Activated CD4-positive, CD25-positive, alpha-beta regulatory T cell treated with anti-CD3 and anti-CD28 coated beads, Interleukin-2, amount 50 U/mL, for 72 hours (primary cell): ENCODE results near the gene CHIT1.
"Not testable (repeated sequence)": the region's sequence is repeated elsewhere in the genome, so short reads cannot be mapped to it uniquely, and the experiment has no call there.

ENCODE experiments used
- DNase-seq: peaks from one replicate; pipeline ENCODE4 v3.0.0; 2021

CHIT1 gene

GRCh38 chr1:203264052-203264501, 34.6 kb upstream of the CHIT1 start:
- no peak for DNase-seq

GRCh38 chr1:203263496-203263895, 34.0 kb upstream of the CHIT1 start:
- no peak for DNase-seq

GRCh38 chr1:203256636-203257035, 27.2 kb upstream of the CHIT1 start:
- not testable (repeated sequence) for DNase-seq

GRCh38 chr1:203254782-203255181, 25.3 kb upstream of the CHIT1 start:
- DNase-seq, result not testable (repeated sequence)

GRCh38 chr1:203252678-203253077, 23.2 kb upstream of the CHIT1 start:
- DNase-seq, result no peak

- DNase-seq, result no peak
These were observed 22.0 kb upstream of the CHIT1 start for GRCh38 chr1:203251466-203251865.

- no peak for DNase-seq
These were observed 21.4 kb upstream of the CHIT1 start for GRCh38 chr1:203250911-203251310.

GRCh38 chr1:203244776-203245175, 15.3 kb upstream of the CHIT1 start:
- no peak for DNase-seq

- not testable (repeated sequence) for DNase-seq
These were observed 12.2 kb upstream of the CHIT1 start for GRCh38 chr1:203241708-203242107.

- no peak for DNase-seq
These were observed 10.2 kb upstream of the CHIT1 start for GRCh38 chr1:203239526-203240305.

GRCh38 chr1:203239081-203239480, 9.6 kb upstream of the CHIT1 start:
- DNase-seq, result no peak

- no peak for DNase-seq
These were observed 9.1 kb upstream of the CHIT1 start for GRCh38 chr1:203238535-203238934.

GRCh38 chr1:203234901-203235300, 5.4 kb upstream of the CHIT1 start:
- not testable (repeated sequence) for DNase-seq

- no peak for DNase-seq
These were observed 803 bp downstream of the CHIT1 start for GRCh38 chr1:203228670-203229069.

- DNase-seq, result no peak
These were observed 1.9 kb downstream of the CHIT1 start for GRCh38 chr1:203227371-203228083.

- DNase-seq, result no peak
These were observed 4.4 kb downstream of the CHIT1 start for GRCh38 chr1:203225071-203225470.

GRCh38 chr1:203223012-203223775, 6.3 kb downstream of the CHIT1 start:
- DNase-seq, result no peak

GRCh38 chr1:203219934-203220333, 9.5 kb downstream of the CHIT1 start:
- no peak for DNase-seq

- DNase-seq, result no peak
These were observed 10.3 kb downstream of the CHIT1 start for GRCh38 chr1:203219171-203219570.

- DNase-seq, result no peak
These were observed 11.8 kb downstream of the CHIT1 start for GRCh38 chr1:203217668-203218067.

- DNase-seq, result no peak
These were observed 12.3 kb downstream of the CHIT1 start for GRCh38 chr1:203217139-203217655.

- DNase-seq, result peak; percentile 46
These were observed 13.0 kb downstream of the CHIT1 start for GRCh38 chr1:203216274-203217138.
